ENCODE data around the gene PLXDC1.

PLXDC1 gene

DNA sequence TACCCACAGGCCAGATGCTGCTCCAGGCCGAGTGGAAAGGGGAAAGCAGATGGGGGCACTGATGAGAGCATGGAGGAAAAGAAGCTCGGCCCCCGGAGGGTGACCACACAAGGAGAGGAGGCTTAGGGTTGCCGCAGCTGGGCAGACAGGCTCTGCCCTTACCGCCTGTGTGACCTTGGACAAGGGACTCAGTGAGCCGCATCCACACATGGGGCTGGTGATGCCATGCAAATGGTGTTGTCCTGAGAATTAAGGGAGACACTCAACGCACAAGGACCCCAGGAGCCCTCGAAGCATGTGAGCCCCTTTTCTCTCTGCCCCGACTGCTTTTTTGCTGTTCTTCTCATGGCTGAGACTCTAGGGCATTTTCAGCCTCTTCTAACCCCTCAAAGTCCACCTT is 61.0 kb downstream of the PLXDC1 start:
- H3K36me3 ChIP-seq (ENCODE audit: insufficient read depth, low read length) = no peaks in the 10 kb centered on the region
- H3K4me1 ChIP-seq (ENCODE audit: insufficient read depth, low read length) = no peaks in the 10 kb centered on the region
- H2AFZ ChIP-seq (ENCODE audit: low read depth, low read length) = no peak overlapping the region
- no peaks in the 10 kb centered on the region for H3K9me3 ChIP-seq (ENCODE audit: low read length)
- H3K27me3 ChIP-seq (ENCODE audit: insufficient read depth, low read length) = no peaks in the 10 kb centered on the region
- no peak overlapping the region for H3K4me3 ChIP-seq (ENCODE audit: low read length)

GRCh38 chr17:39084558-39084957 is 66.9 kb downstream of the PLXDC1 start:
- H3K4me1 ChIP-seq (ENCODE audit: insufficient read depth, low read length) = no peaks in the 10 kb centered on the region
- no peaks in the 10 kb centered on the region for H3K9me3 ChIP-seq (ENCODE audit: low read length)
- H3K36me3 ChIP-seq (ENCODE audit: insufficient read depth, low read length) = no peaks in the 10 kb centered on the region
- no peak overlapping the region for H3K4me3 ChIP-seq (ENCODE audit: low read length)
- H3K27me3 ChIP-seq (ENCODE audit: insufficient read depth, low read length) = no peaks in the 10 kb centered on the region
- H2AFZ ChIP-seq (ENCODE audit: low read depth, low read length) = no peak overlapping the region

- no peaks in the 10 kb centered on the region for H3K4me1 ChIP-seq (ENCODE audit: insufficient read depth, low read length)
- H3K4me3 ChIP-seq (ENCODE audit: low read length) = no peak overlapping the region
- no peak overlapping the region for H2AFZ ChIP-seq (ENCODE audit: low read depth, low read length)
- H3K27me3 ChIP-seq (ENCODE audit: insufficient read depth, low read length) = no peaks in the 10 kb centered on the region
- no peaks in the 10 kb centered on the region for H3K9me3 ChIP-seq (ENCODE audit: low read length)
- no peaks in the 10 kb centered on the region for H3K36me3 ChIP-seq (ENCODE audit: insufficient read depth, low read length)
Observed at GRCh38 chr17:39083270-39083669, 68.2 kb downstream of the PLXDC1 start.

DNA sequence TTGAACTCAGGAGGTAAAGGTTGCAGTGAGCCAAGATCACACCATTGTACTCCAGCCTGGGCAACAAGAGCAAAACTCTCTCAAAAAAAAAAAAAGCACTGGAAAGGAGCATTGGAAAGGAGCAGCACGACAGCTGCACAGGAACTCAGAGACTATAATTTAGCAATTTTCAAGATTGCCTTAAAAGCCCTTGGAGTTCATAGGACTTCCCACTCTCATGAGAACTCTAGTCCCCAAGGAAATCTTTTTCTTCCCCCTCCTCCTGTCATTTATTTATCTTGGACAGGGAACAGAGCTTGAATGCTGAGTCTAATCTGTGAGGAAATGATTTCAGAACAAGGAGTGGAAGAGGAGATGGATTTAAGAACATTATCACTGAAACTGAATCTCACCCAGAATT is 69.0 kb downstream of the PLXDC1 start:
- Histone ChIP-seq H3K4me1 (ENCODE audit: insufficient read depth, low read length) (no peaks in the 10 kb centered on the region), H3K36me3 (ENCODE audit: insufficient read depth, low read length) (no peaks in the 10 kb centered on the region), H2AFZ (ENCODE audit: low read depth, low read length) (no peak overlapping the region), H3K9me3 (ENCODE audit: low read length) (no peaks in the 10 kb centered on the region), H3K4me3 (ENCODE audit: low read length) (no peak overlapping the region), H3K27me3 (ENCODE audit: insufficient read depth, low read length) (no peaks in the 10 kb centered on the region)

DNA sequence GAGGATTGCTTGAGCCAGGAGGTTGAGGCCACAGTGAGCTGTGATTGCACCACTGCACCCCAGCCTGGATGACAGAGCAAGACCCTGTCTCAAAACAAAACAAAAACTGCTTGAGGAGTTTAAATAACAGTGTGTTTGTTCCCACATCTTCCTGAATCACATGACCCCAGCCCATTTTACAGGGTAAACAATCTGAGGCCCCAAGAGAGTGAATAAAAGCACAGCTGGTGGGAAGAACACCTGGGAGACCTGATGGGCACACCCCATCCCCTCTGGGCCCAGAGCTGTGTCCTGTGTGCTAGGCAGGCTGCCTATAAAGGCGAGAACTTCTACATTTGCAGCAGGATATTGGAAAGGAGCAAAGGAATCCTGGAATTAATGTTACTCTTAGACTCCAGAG is 69.6 kb downstream of the PLXDC1 start:
- H3K4me3 ChIP-seq (ENCODE audit: low read length) = no peak overlapping the region

DNA sequence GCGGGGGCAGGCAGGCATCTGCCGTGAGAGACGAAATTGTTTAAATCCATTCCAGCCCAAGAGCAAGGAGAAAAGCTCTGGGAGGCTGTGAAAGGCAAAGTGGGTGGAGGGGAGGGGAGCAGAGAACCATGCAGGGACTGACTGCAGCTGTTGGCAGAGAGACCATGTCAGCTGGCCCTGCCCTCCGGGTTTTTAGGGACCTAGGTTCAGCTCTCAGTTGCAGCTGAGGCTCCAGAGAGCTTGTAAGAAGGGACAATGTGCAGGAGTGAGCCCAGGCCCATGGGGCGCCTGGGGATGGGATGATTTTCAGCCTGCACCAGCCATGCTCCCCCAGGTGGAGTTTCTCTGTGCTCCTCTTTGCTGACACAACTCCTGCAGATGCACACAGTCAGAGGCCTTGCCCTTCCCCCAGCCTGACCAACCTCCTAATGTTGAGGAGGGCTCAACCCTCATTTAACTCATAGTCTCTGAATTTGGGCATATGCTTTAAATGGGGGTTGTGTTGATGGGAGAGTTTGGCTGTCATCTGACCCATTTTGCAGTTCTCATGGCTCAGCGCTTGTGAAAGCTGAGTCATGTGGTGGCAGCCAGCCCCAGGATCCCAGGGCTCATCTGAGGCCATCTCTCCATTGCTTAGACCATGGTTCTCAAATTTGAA is 70.9 kb downstream of the PLXDC1 start:
- no peak overlapping the region for H3K4me3 ChIP-seq (ENCODE audit: low read length)
- H2AFZ ChIP-seq (ENCODE audit: low read depth, low read length) = no peak overlapping the region
- H3K27me3 ChIP-seq (ENCODE audit: insufficient read depth, low read length) = no peaks in the 10 kb centered on the region
- H3K4me1 ChIP-seq (ENCODE audit: insufficient read depth, low read length) = no peaks in the 10 kb centered on the region
- H3K9me3 ChIP-seq (ENCODE audit: low read length) = no peaks in the 10 kb centered on the region
- no peaks in the 10 kb centered on the region for H3K36me3 ChIP-seq (ENCODE audit: insufficient read depth, low read length)

More for the DNA sequence above, 69.6 kb downstream of the PLXDC1 start:
- Histone ChIP-seq H3K4me1 (ENCODE audit: insufficient read depth, low read length) (no peaks in the 10 kb centered on the region), H2AFZ (ENCODE audit: low read depth, low read length) (no peak overlapping the region), H3K36me3 (ENCODE audit: insufficient read depth, low read length) (no peaks in the 10 kb centered on the region), H3K9me3 (ENCODE audit: low read length) (no peaks in the 10 kb centered on the region), H3K27me3 (ENCODE audit: insufficient read depth, low read length) (no peaks in the 10 kb centered on the region)

- H2AFZ ChIP-seq (ENCODE audit: low read depth, low read length) = no peak overlapping the region
- no peak overlapping the region for H3K4me3 ChIP-seq (ENCODE audit: low read length)
Observed at GRCh38 chr17:39079836-39080235, 71.6 kb downstream of the PLXDC1 start.

DNA sequence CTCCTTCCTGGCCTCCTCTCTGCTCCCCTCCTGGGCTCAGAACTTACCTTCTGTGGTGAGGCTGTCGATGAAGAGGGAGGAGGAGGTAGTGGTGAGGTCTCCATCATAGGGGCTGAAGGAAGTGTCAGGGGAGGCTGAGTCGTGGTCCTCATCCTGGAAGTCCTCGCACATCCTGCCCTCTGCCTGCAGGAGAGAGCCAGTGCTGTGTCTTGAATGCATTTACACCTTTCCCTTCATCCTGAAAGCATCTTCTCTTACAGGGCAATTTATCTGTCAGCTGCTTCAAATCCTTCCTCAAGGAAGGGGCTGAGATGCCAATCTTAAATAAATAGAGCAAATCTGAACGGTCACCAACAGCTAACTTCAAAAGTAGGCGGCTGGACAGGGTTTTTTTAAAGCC is 73.6 kb downstream of the PLXDC1 start:
- Histone ChIP-seq H2AFZ (ENCODE audit: low read depth, low read length) (no peak overlapping the region), H3K4me1 (ENCODE audit: insufficient read depth, low read length) (no peaks in the 10 kb centered on the region)

More at GRCh38 chr17:39079836-39080235, 71.6 kb downstream of the PLXDC1 start:
- H3K36me3 ChIP-seq (ENCODE audit: insufficient read depth, low read length) = no peaks in the 10 kb centered on the region
- no peaks in the 10 kb centered on the region for H3K4me1 ChIP-seq (ENCODE audit: insufficient read depth, low read length)
- no peaks in the 10 kb centered on the region for H3K27me3 ChIP-seq (ENCODE audit: insufficient read depth, low read length)
- H3K9me3 ChIP-seq (ENCODE audit: low read length) = no peaks in the 10 kb centered on the region

DNA sequence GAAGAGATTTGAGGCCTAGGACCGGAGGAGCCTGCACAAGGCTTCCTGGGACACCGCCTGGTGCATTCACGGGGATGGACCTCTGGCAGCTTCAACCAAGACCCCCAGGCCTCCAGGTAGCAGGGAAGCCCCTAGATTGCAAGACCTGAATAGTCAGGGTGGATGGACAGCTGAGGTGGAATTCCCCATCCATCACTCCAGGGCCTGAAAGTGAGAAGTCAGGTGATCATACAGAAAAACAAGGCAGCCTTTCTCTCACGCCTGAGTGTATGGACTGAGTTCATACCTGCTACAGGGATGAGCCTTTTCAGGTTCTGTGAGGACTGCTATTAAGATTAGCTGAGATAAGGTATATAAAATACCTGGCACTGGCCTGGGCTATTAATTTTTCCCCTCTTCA is 74.2 kb downstream of the PLXDC1 start:
- Histone ChIP-seq H3K4me1 (ENCODE audit: insufficient read depth, low read length) (no peaks in the 10 kb centered on the region), H3K27me3 (ENCODE audit: insufficient read depth, low read length) (no peaks in the 10 kb centered on the region), H3K36me3 (ENCODE audit: insufficient read depth, low read length) (no peaks in the 10 kb centered on the region), H3K4me3 (ENCODE audit: low read length) (no peak overlapping the region), H3K9me3 (ENCODE audit: low read length) (no peaks in the 10 kb centered on the region), H2AFZ (ENCODE audit: low read depth, low read length) (no peak overlapping the region)

More for the DNA sequence above, 73.6 kb downstream of the PLXDC1 start:
- H3K9me3 ChIP-seq (ENCODE audit: low read length) = no peaks in the 10 kb centered on the region
- H3K36me3 ChIP-seq (ENCODE audit: insufficient read depth, low read length) = no peaks in the 10 kb centered on the region
- no peak overlapping the region for H3K4me3 ChIP-seq (ENCODE audit: low read length)
- no peaks in the 10 kb centered on the region for H3K27me3 ChIP-seq (ENCODE audit: insufficient read depth, low read length)

- no peaks in the 10 kb centered on the region for H3K4me1 ChIP-seq (ENCODE audit: insufficient read depth, low read length)
- no peak overlapping the region for H3K4me3 ChIP-seq (ENCODE audit: low read length)
- H2AFZ ChIP-seq (ENCODE audit: low read depth, low read length) = no peak overlapping the region
- H3K27me3 ChIP-seq (ENCODE audit: insufficient read depth, low read length) = no peaks in the 10 kb centered on the region
- H3K36me3 ChIP-seq (ENCODE audit: insufficient read depth, low read length) = no peaks in the 10 kb centered on the region
- H3K9me3 ChIP-seq (ENCODE audit: low read length) = no peaks in the 10 kb centered on the region
Observed at GRCh38 chr17:39074676-39075075, 76.8 kb downstream of the PLXDC1 start.

DNA sequence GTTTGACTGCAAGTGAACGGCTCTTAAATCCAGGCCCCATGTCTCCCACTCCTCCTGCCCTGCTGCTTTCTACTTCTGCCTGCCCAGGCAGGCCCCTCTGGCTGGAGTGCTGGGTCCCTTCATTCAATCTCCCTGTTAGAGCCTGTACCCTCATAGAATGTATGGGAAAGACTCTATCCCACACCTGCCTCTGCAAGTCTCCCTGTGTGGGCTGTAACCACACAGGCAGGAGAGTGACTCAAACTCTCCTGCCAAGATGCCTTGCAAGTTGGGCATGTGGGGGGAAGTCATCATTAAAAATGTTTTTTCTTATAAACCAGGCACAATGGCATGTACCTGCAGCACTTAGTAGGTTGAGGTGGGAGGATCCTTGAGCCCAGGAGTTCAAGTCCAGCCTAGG is 77.5 kb downstream of the PLXDC1 start:
- no peaks in the 10 kb centered on the region for H3K4me1 ChIP-seq (ENCODE audit: insufficient read depth, low read length)
- no peak overlapping the region for H2AFZ ChIP-seq (ENCODE audit: low read depth, low read length)
- H3K27me3 ChIP-seq (ENCODE audit: insufficient read depth, low read length) = no peaks in the 10 kb centered on the region
- H3K9me3 ChIP-seq (ENCODE audit: low read length) = no peaks in the 10 kb centered on the region
- H3K36me3 ChIP-seq (ENCODE audit: insufficient read depth, low read length) = no peaks in the 10 kb centered on the region
- H3K4me3 ChIP-seq (ENCODE audit: low read length) = no peak overlapping the region

- Histone ChIP-seq H3K27me3 (ENCODE audit: insufficient read depth, low read length) (no peaks in the 10 kb centered on the region), H3K4me3 (ENCODE audit: low read length) (no peak overlapping the region), H2AFZ (ENCODE audit: low read depth, low read length) (no peak overlapping the region), H3K4me1 (ENCODE audit: insufficient read depth, low read length) (no peaks in the 10 kb centered on the region), H3K36me3 (ENCODE audit: insufficient read depth, low read length) (no peaks in the 10 kb centered on the region), H3K9me3 (ENCODE audit: low read length) (no peaks in the 10 kb centered on the region)
Observed at GRCh38 chr17:39073353-39073752, 78.1 kb downstream of the PLXDC1 start.

GRCh38 chr17:39071573-39071972 is 79.9 kb downstream of the PLXDC1 start:
- Histone ChIP-seq H3K4me3 (ENCODE audit: low read length) (no peak overlapping the region), H3K4me1 (ENCODE audit: insufficient read depth, low read length) (no peaks in the 10 kb centered on the region), H3K9me3 (ENCODE audit: low read length) (no peaks in the 10 kb centered on the region), H2AFZ (ENCODE audit: low read depth, low read length) (no peak overlapping the region), H3K27me3 (ENCODE audit: insufficient read depth, low read length) (no peaks in the 10 kb centered on the region), H3K36me3 (ENCODE audit: insufficient read depth, low read length) (no peaks in the 10 kb centered on the region)

DNA sequence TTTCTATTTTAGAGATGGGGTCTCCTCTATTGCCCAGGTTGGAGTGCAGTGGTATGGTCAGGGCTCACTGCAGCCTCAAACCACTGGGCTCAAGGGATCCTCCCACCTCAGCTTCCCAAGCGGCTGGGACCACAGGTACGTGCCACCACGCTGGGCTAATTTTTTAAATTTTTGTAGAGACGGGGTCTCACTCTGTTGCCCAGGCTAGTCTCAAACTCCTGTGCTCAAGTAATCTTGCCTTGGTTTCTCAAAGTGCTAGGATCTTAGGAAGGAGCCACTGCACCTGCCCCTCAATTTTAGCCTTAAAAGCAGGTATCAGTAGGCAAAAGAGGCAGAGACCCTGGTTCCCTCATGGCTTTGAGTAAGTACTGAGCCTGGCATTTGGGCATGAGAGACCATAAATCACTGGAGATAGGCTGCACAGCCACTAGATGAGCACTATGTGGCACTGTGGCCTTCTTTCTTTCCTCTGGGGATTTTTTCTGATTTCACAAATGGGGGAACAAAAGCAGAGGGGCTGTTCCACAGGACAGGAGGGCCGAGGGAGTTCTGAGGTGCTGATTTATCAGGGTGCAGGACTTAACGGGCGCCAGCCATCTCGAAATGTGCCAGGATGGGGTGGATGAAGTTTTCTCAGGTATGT is 82.2 kb downstream of the PLXDC1 start:
- Histone ChIP-seq H2AFZ (ENCODE audit: low read depth, low read length) (no peak overlapping the region), H3K27me3 (ENCODE audit: insufficient read depth, low read length) (no peaks in the 10 kb centered on the region), H3K4me3 (ENCODE audit: low read length) (no peak overlapping the region), H3K36me3 (ENCODE audit: insufficient read depth, low read length) (no peaks in the 10 kb centered on the region), H3K9me3 (ENCODE audit: low read length) (no peaks in the 10 kb centered on the region), H3K4me1 (ENCODE audit: insufficient read depth, low read length) (no peaks in the 10 kb centered on the region)

Data from neuron (in vitro differentiated cells).